GM19193 (cell line): ENCODE data around the gene ROBO2.

Source experiments
- POLR2A ChIP-seq: IDR thresholded peaks from 4 replicates; pipeline ENCODE4 v1.6.1; 2011; ENCODE audit not compliant: insufficient read depth, insufficient read length; ENCODE audit errors: extremely low read depth

The ROBO2 gene

DNA sequence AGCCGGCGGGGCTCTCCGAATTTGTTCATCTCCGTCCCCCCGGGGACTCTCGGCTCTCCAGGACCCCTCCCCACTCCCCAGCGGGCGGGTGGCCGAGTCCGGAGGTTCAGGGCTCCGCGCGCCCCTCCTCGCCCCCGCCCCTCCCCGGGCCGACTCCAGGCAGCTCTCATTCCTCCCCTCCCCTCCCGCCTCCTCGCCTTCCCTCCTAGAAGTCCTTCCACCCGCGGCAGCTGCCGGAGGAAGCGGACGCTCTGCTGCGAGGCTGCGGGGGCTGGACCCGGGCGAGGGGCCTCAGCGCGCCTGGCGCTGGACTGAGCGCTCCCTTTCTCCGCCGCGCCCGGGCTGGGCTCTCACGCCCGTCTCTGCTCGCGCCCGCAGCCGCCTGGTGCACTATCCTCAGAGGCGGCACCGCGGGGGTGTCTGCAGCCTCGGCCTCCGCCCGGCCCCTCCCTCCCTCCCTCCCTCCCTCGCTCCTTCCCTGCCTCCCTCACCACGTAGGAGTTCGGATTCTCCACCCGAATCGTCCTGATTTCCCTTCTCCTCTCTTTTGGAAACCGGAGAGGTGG lies at the start of gene ROBO2:
TSS of gene ROBO2 (plus strand) at position 494 of the 566 bp plus-strand sequence. CDS start 687 bp downstream, outside the sequence.
- TF ChIP-seq POLR2A, result no peak

GRCh38 chr3:76990606-76991005 lies 49.3 kb upstream of the ROBO2 start:
- TF ChIP-seq POLR2A, result no peak

DNA sequence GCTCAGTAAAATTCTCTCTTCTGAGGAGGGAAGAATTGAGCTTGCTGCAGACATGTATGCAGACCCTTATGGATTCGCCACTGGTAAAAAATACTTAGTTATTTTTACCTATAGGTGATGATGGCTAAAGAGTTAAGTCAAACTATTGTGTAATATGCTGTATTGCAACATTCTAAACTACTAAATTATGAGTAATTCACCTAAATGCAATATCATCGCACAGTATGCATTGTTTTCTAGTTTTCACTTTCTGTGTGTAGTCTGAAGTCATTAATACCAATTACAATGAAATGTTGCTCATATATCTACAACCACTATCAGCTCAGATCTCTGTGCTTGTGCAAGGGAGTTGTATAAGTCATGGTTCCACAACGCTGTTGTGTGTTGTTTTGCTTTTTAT lies 48.7 kb upstream of the ROBO2 start:
- TF ChIP-seq POLR2A, result no peak

DNA sequence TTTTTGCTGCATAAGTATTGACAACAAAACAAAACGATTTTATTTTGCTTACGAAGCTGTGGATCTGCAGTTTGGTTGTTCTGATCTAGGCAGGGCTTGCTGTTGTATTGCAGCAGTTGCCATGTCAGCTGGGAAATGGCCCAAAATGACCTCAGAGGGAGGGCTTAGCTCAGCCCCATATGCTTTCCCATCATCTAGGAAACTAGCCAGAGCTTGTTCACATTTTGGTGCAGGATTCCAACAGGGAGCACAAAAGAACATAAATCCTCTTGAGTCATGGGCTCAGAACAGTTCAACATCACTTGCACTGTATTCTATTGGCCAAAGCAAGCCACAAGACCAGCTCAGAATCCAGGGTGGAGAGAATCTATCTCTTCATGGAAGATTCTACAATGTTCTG lies 42.2 kb upstream of the ROBO2 start:
- TF ChIP-seq POLR2A, result no peak

GRCh38 chr3:76998555-76998954 lies 41.3 kb upstream of the ROBO2 start:
- TF ChIP-seq POLR2A, result no peak

DNA sequence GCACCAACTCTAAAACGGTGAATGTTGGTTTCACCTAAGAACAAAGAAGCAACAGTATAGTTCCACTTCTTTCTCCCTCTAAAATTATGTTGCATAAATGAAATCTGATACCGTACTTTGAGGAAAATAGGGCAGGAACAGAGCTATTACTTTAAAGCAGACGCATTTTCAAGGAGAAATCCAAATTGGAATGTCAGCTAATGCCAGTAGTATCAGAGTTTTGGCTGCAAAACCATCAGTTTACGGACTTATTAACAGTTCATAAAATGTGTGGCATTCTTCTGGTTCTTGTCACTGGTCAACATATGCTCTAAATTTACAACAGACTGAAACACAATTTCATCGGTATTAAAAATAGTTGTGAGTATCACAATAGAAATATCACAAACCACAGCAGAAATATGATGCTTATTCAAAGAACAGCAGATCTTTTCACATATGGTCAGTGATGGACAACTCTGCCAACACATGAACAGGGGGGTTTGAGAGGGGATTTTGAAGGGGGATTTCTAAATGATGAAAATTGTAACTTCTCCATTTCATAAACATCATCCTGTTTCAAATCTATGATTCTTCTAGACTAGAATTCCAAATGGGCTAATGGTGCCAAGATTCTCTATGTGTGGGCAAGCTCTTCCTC lies 38.7 kb upstream of the ROBO2 start:
- TF ChIP-seq POLR2A, result no peak

DNA sequence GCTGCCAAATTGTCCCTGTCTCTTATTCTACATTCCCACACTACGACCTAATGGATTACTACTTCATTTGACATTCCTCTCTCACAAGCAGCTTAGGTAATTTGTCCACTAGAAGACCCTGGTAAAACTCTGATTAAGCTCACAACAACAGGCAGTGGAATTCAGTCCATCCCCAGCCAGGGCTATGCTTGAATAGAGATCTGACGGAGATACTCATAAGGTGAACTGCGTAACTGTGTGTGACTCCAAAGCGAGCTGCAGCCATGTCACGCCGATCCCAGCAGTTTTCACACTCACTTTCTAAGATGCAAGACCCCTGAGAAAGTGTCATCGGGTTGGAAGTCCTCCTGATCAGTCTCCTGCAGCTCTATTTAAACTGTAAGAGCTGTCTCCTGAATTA lies 25.7 kb upstream of the ROBO2 start:
- TF ChIP-seq POLR2A, result no peak

DNA sequence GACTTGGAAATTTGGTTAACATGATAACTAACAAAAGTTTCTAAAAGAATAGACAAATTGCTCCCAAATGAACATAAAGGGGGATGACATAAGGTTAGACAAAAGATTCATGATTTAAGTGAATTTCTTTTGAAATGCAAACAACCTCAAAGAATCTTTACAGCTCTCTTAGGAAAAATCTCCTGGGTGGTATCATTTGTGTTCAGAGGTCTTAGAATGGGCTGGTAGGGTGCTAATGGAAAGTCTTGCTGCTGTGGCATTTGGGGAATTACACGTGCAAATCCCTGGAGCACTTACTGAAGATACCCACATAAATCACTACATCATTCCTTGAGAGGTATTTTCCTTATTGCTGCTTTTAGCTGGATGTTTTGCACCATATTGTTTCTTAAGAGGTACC lies 14.4 kb upstream of the ROBO2 start:
- no peak for TF ChIP-seq POLR2A

- no peak for TF ChIP-seq POLR2A
These were observed 12.8 kb upstream of the ROBO2 start for GRCh38 chr3:77026904-77027634.

DNA sequence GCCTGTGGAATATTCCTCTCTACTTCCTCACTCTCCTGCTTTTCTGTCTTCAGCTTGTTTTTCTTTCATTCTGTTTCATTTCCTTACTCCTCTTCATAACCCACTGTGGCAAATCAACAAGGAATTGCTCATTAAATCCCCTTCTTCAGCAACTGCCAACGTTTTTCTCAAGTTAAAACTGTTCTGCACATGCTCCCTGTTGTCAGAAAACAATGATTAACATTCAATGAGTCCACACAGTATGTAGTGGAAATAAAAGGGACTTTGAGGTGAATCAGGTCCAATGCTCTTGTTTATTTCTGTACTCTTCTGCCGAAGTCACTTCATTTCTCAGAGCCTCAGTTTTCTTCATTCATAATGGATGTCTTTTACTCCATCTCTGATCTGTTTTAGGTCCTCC lies 11.9 kb upstream of the ROBO2 start:
- TF ChIP-seq POLR2A, result no peak

GRCh38 chr3:77038468-77038929 lies 1.4 kb upstream of the ROBO2 start:
- no peak for TF ChIP-seq POLR2A

- TF ChIP-seq POLR2A, result no peak
These were observed 831 bp upstream of the ROBO2 start for GRCh38 chr3:77038930-77039605.

DNA sequence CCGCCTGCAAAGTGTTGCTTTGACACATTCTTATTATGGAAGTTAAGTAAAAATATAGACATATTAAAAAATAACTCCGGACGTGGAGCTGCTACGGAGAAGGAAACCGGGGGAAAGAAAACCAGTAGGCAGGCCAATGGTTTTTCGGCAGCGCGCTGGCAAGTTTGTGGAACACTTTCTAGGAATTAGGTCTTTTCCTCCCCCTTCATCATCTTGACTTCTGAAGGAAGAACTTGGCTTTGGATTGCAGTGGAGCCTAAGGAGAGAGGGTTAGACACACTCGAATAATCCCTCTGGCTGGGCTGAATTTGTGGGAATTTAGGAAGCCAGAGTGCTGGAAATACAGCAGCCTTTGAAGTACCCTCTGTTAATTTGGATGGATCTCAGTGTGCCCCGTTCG lies 317 bp downstream of the ROBO2 start:
- no peak for TF ChIP-seq POLR2A

GRCh38 chr3:77040926-77041722 lies 1.2 kb downstream of the ROBO2 start:
- TF ChIP-seq POLR2A, result no peak

DNA sequence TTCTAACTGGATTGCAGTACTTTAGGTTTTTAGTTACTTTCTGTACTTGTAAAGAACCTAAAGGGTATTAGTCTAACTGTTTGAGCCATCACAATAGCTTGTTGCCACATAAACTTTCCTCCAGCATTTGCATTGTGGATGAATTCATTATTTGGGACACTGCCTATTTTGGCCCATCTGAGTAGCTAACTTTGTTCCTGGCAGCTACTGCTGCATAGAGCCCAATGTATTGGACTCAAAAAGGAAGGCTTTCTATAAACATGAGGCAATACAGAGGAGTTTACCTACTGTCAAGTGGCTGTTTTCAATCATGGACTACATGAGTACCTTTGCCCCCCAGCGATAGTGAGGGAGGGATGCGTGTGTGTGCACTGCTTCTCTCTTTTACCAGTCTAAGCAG lies 1.9 kb downstream of the ROBO2 start:
- TF ChIP-seq POLR2A, result no peak
